Keratinocyte (primary cell): ENCODE results near the gene LRRC18. TPM values are rescaled to one million over a fixed set of nuclear protein-coding genes. Genes with fewer than 3 reads are reported as not detected.

Experiments used
- DNase-seq: peaks from one replicate; pipeline ENCODE4 v3.0.0-alpha.2; 2011; ENCODE audit warnings: low read depth, missing footprints, low spot score
- FAIRE-seq: peaks from 2 replicates; lab custom pipeline; 2011; peaks lifted over from hg19 to GRCh38; lab: Jason Lieb, UNC
- H2AFZ ChIP-seq: 2 replicates; pipeline ENCODE4 v1.6.0; 2012; ENCODE audit warnings: low read length, control low read depth, inconsistent platforms; ENCODE audit not compliant: control insufficient read depth
- H3K27ac ChIP-seq: 2 replicates; pipeline ENCODE4 v1.5.1; 2011; ENCODE audit warnings: low read length; ENCODE audit not compliant: control insufficient read depth, insufficient read depth
- H3K27me3 ChIP-seq: 3 replicates; pipeline ENCODE4 v1.6.0; 2011; ENCODE audit warnings: low read length; ENCODE audit not compliant: control insufficient read depth, insufficient read depth; ENCODE audit errors: extremely low read depth
- H3K36me3 ChIP-seq, 2 experiments: 2 replicates in 1 of 2; 3 replicates in 1 of 2; pipeline ENCODE4 v1.5.1; 2011; ENCODE audit warnings: low read length in 2 of 2, mild to moderate bottlenecking in 1 of 2; ENCODE audit not compliant: control insufficient read depth in 2 of 2, insufficient read depth in 2 of 2; ENCODE audit errors: extremely low read depth in 1 of 2
- H3K4me1 ChIP-seq: 3 replicates; pipeline ENCODE4 v1.5.1; 2011; ENCODE audit warnings: low read length; ENCODE audit not compliant: control insufficient read depth, insufficient read depth; ENCODE audit errors: extremely low read depth
- H3K4me2 ChIP-seq: 3 replicates; pipeline ENCODE4 v1.6.0; 2011; ENCODE audit warnings: low read depth, low read length; ENCODE audit not compliant: control insufficient read depth, insufficient read depth; ENCODE audit errors: extremely low read depth
- H3K4me3 ChIP-seq, 3 experiments: fragments of 200-600 bp in 1 of 3; sonication (generic) in 1 of 3; 2 replicates in 2 of 3; 3 replicates in 1 of 3; pipeline ENCODE4 v1.5.1; 2011 to 2016; ENCODE audit warnings: low read length in 3 of 3, mild to moderate bottlenecking in 3 of 3, control low read depth in 2 of 3, inconsistent platforms in 1 of 3, low read depth in 1 of 3, mixed read lengths in 1 of 3, mixed run types in 1 of 3, moderate library complexity in 1 of 3; ENCODE audit not compliant: control insufficient read depth in 2 of 3, insufficient read depth in 2 of 3; ENCODE audit errors: extremely low read depth in 1 of 3
- H3K79me2 ChIP-seq: 2 replicates; pipeline ENCODE4 v1.6.0; 2012; ENCODE audit warnings: low read length; ENCODE audit not compliant: control insufficient read depth, insufficient read depth
- H3K9ac ChIP-seq: 3 replicates; pipeline ENCODE4 v1.6.0; 2011; ENCODE audit warnings: low read length; ENCODE audit not compliant: control insufficient read depth, insufficient read depth; ENCODE audit errors: extremely low read depth
- H3K9me1 ChIP-seq: 3 replicates; pipeline ENCODE4 v1.6.0; 2011; ENCODE audit warnings: low read length; ENCODE audit not compliant: control insufficient read depth, insufficient read depth; ENCODE audit errors: extremely low read depth
- H3K9me3 ChIP-seq: 2 replicates; pipeline ENCODE4 v1.5.1; 2012; ENCODE audit warnings: low read depth, low read length; ENCODE audit not compliant: control insufficient read depth
- H4K20me1 ChIP-seq: 3 replicates; pipeline ENCODE4 v1.6.0; 2011; ENCODE audit warnings: low read length; ENCODE audit not compliant: control insufficient read depth, insufficient read depth; ENCODE audit errors: extremely low read depth
- CTCF ChIP-seq, 3 experiments: IDR thresholded peaks in 1 of 3; conservative IDR thresholded peaks in 1 of 3; optimal IDR thresholded peaks in 1 of 3; 2 replicates in 2 of 3; 3 replicates in 1 of 3; pipeline versions ENCODE3 to v1.5.1; 2011; ENCODE audit warnings: low read length in 3 of 3, mild to moderate bottlenecking in 3 of 3, moderate library complexity in 2 of 3, control low read depth in 1 of 3, inconsistent platforms in 1 of 3; ENCODE audit not compliant: insufficient read depth in 2 of 3; ENCODE audit errors: extremely low read depth in 1 of 3
- EZH2 ChIP-seq: IDR thresholded peaks from one replicate; pipeline ENCODE4 v1.6.1; 2012; ENCODE audit warnings: inconsistent platforms, mild to moderate bottlenecking, low read length, moderate library complexity
- dilution Hi-C: fragments of 300-500 bp; cut with MboI; formaldehyde crosslinking; loops from one replicate; pipeline ENCODE4 v1.7.0; 2020; ENCODE audit warnings: low sequenced_read_pairs; ENCODE audit not compliant: extremely low pct_ligation_motif_present
- polyA plus RNA-seq, 5 experiments: library from polyadenylated mRNA; depleted of rRNA in 3 of 5; stranded (reverse) in 3 of 5; stranded (forward) in 1 of 5; unstranded in 1 of 5; fragments of >200 nt; gene quantifications; 1 replicate in 1 of 5; 2 replicates in 3 of 5; 3 replicates in 1 of 5; pipeline versions ENCODE4 v1.2.1 to v1.2.3, GENCODE V29; 2011 to 2012; ENCODE audit warnings: missing spikeins in 2 of 5, low read depth in 1 of 5, low replicate concordance in 1 of 5

LRRC18 gene
- polyA plus RNA-seq, 1 donor (not counting 4 experiments of a cell fraction or from before 2014, with no cell fraction given) = not detected

DNA sequence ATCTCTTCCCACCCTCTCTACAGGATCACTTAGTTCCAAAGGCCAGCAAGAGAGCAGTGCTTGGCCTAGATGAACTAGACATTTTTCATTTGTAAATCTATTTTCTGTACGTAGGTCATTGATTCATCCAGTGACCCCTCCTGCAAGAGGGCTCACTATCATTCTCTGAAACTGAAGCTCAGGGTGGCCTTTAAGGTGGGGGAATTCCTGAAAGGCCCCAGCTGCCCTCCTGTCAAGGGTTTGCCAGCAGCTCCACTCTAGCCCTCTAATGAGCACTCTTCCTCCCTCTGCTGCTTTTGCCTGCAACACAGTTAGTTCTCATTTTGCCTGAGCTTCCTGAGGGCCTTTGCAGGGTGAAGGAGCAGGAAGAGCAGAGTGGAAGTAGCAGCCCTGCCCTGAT lies 41.2 kb downstream of the LRRC18 start:
- Histone ChIP-seq H3K27me3 (no peaks in the 10 kb centered on the region), H3K79me2 (no peaks in the 10 kb centered on the region), H3K4me3 (no peak overlapping the region), H2AFZ (no peak overlapping the region), H4K20me1 (no peaks in the 10 kb centered on the region), H3K36me3 (no peaks in the 10 kb centered on the region), H3K4me1 (no peaks in the 10 kb centered on the region), H3K27ac (no peak overlapping the region), H3K4me2 (no peak overlapping the region), H3K9ac (no peak overlapping the region), H3K9me3 (no peaks in the 10 kb centered on the region), H3K9me1 (no peaks in the 10 kb centered on the region)
- dilution Hi-C loops = no loop called here
- DNase-seq (no peak), FAIRE-seq (no peak)
- TF ChIP-seq CTCF (optimal IDR thresholded peaks at IDR 0.05 in 1 of 3, IDR thresholded peaks at IDR 0.05 in 1 of 3, conservative IDR thresholded peaks at IDR 0.05 in 1 of 3; ENCODE audit: extremely low read depth in 1 of 3, insufficient read depth in 2 of 3, low read length in 3 of 3) (no peak), EZH2 (no peak)

- Histone ChIP-seq H3K36me3 (no peaks in the 10 kb centered on the region), H3K27me3 (no peaks in the 10 kb centered on the region), H3K4me1 (no peaks in the 10 kb centered on the region), H3K9me1 (no peaks in the 10 kb centered on the region), H3K4me2 (no peak overlapping the region), H3K9ac (no peak overlapping the region), H3K79me2 (no peaks in the 10 kb centered on the region), H3K9me3 (no peaks in the 10 kb centered on the region), H4K20me1 (no peaks in the 10 kb centered on the region), H3K27ac (no peak overlapping the region), H2AFZ (no peak overlapping the region), H3K4me3 (no peak overlapping the region)
- dilution Hi-C loops = no loop called here
- FAIRE-seq (no peak), DNase-seq (no peak)
- TF ChIP-seq CTCF (optimal IDR thresholded peaks at IDR 0.05 in 1 of 3, IDR thresholded peaks at IDR 0.05 in 1 of 3, conservative IDR thresholded peaks at IDR 0.05 in 1 of 3; ENCODE audit: extremely low read depth in 1 of 3, insufficient read depth in 2 of 3, low read length in 3 of 3) = no peak
- TF ChIP-seq EZH2 = no peak
Observed at GRCh38 chr10:48897441-48897790, 42.2 kb downstream of the LRRC18 start.
